HCT116 (cell line): Measurements from ENCODE around the gene PREP. TPM values are rescaled to one million over a fixed set of nuclear protein-coding genes. Genes with fewer than 3 reads are reported as not detected.

Experiments used
- ATAC-seq: fragments of 200-7000 bp; cut with Tn5 transposase; 2 replicates; pipeline ENCODE4 v1.9.1; 2020; ENCODE audit warnings: mild to moderate bottlenecking, moderate library complexity
- BruUV-seq: library from RNA; stranded (reverse); fragments of 400-500 nt; replicated peaks from 2 replicates; lab custom pipeline; 2021; lab: Mats Ljungman, UMichigan
- CTCF ChIA-PET: fragments of 300-600 bp; sonication (Branson Sonifier 250); formaldehyde crosslinking; loops from one replicate; lab custom pipeline; 2021; ENCODE audit warnings: antibody characterized with exemption; lab: Charles Lee
- POLR2A ChIA-PET: fragments of 300-600, 350-600 bp; sonication (Branson Sonifier 250); formaldehyde crosslinking; loops from one replicate; lab custom pipeline; 2021; ENCODE audit warnings: antibody characterized with exemption; lab: Charles Lee
- RAD21 ChIA-PET, 2 experiments: fragments of 300-600 bp; sonication (Branson Sonifier 250); formaldehyde crosslinking; loops; one replicate each; lab custom pipeline; 2023; ENCODE audit warnings: low total read pairs in 2 of 2; ENCODE audit not compliant: uncharacterized antibody in 2 of 2, unreplicated experiment in 2 of 2, low non-redundant PET in 1 of 2; lab: Charles Lee
- DNase-seq: peaks from one replicate; pipeline ENCODE4 v3.0.0-alpha.2; 2010; ENCODE audit warnings: low read depth, low spot score
- H2AFZ ChIP-seq: fragments of 200-600 bp; shearing (Covaris generic), sonication (generic); 2 replicates; pipeline ENCODE4 v1.6.1; 2017; ENCODE audit warnings: low read depth, mixed run types, mixed read lengths, antibody characterized with exemption, low read length; ENCODE audit not compliant: poor library complexity, severe bottlenecking
- H3K27ac ChIP-seq: 2 replicates; pipeline ENCODE4 v1.5.1; 2012; ENCODE audit warnings: low read depth, low read length
- H3K27me3 ChIP-seq: fragments of 200-600 bp; sonication (generic); 2 replicates; pipeline ENCODE4 v1.6.1; 2016; ENCODE audit warnings: mixed run types, low read length, mixed read lengths; ENCODE audit not compliant: insufficient read depth
- H3K36me3 ChIP-seq, 2 experiments: fragments of 200-500 bp in 1 of 2; fragments of 200-600 bp in 1 of 2; sonication (Bioruptor generic) in 1 of 2; sonication (generic) in 1 of 2; 2 replicates each; pipeline versions ENCODE4 v1.5.1 to v1.6.1; 2014 to 2016; ENCODE audit warnings: low read length in 2 of 2, inconsistent platforms in 1 of 2, mixed read lengths in 1 of 2, mixed run types in 1 of 2; ENCODE audit not compliant: insufficient read depth in 2 of 2, control insufficient read depth in 1 of 2
- H3K4me1 ChIP-seq, 2 experiments: fragments of 200-600 bp in 1 of 2; sonication (generic) in 1 of 2; 2 replicates each; pipeline versions ENCODE4 v1.5.1 to v1.6.1; 2012 to 2017; ENCODE audit warnings: low read length in 2 of 2, inconsistent platforms in 1 of 2, mild to moderate bottlenecking in 1 of 2, mixed read lengths in 1 of 2, mixed run types in 1 of 2, moderate library complexity in 1 of 2; ENCODE audit not compliant: insufficient read depth in 2 of 2, control insufficient read depth in 1 of 2
- H3K4me2 ChIP-seq: fragments of 200-600 bp; sonication (generic); 2 replicates; pipeline ENCODE4 v1.6.1; 2017; ENCODE audit warnings: mixed run types, low read length, mixed read lengths
- H3K4me3 ChIP-seq, 2 experiments: fragments of 200-600 bp in 1 of 2; sonication (generic) in 1 of 2; replicated peaks in 1 of 2; 2 replicates each; pipeline ENCODE4 v1.5.1; 2011 to 2016; ENCODE audit warnings: low read length in 2 of 2, control low read depth in 1 of 2, low read depth in 1 of 2, mild to moderate bottlenecking in 1 of 2, mixed read lengths in 1 of 2, mixed run types in 1 of 2
- H3K79me2 ChIP-seq: fragments of 200-600 bp; sonication (generic); 2 replicates; pipeline ENCODE4 v1.6.1; 2017; ENCODE audit warnings: mild to moderate bottlenecking, mixed run types, low read length, moderate library complexity, mixed read lengths; ENCODE audit not compliant: insufficient read depth
- H3K9ac ChIP-seq: fragments of 200-600 bp; sonication (generic); 2 replicates; pipeline ENCODE4 v1.6.1; 2016; ENCODE audit warnings: low read length, mixed read lengths
- H3K9me2 ChIP-seq: fragments of 200-600 bp; sonication (generic), shearing (Covaris generic); 2 replicates; pipeline ENCODE4 v1.6.1; 2017; ENCODE audit warnings: mixed run types, mild to moderate bottlenecking, moderate library complexity; ENCODE audit not compliant: insufficient read depth
- H3K9me3 ChIP-seq, 2 experiments: fragments of 200-500 bp in 1 of 2; fragments of 200-600 bp in 1 of 2; sonication (Bioruptor generic) in 1 of 2; sonication (generic) in 1 of 2; 2 replicates each; pipeline ENCODE4 v1.6.1; 2014 to 2017; ENCODE audit warnings: low read length in 2 of 2, mixed read lengths in 2 of 2, inconsistent platforms in 1 of 2, low read depth in 1 of 2, mild to moderate bottlenecking in 1 of 2, mixed run types in 1 of 2, moderate library complexity in 1 of 2; ENCODE audit not compliant: control insufficient read depth in 1 of 2, insufficient read depth in 1 of 2
- H4K20me1 ChIP-seq: fragments of 200-600 bp; sonication (generic), shearing (Covaris generic); 2 replicates; pipeline ENCODE4 v1.6.1; 2017; ENCODE audit warnings: mixed run types, mild to moderate bottlenecking, moderate library complexity; ENCODE audit not compliant: insufficient read depth
- ATF3 ChIP-seq: IDR thresholded peaks from 2 replicates; pipeline ENCODE4 v1.6.1; 2012
- CBX3 ChIP-seq: IDR thresholded peaks from 2 replicates; pipeline ENCODE4 v1.6.1; 2012; ENCODE audit warnings: low read depth
- EZH2 ChIP-seq: fragments of 200-600 bp; sonication (generic); IDR thresholded peaks from 2 replicates; pipeline ENCODE4 v1.6.1; 2017; ENCODE audit warnings: antibody characterized with exemption, mixed run types
- EZH2phosphoT487 ChIP-seq: fragments of 200-600 bp; IDR thresholded peaks from 2 replicates; pipeline ENCODE4 v1.6.1; 2018; ENCODE audit warnings: antibody characterized with exemption, borderline replicate concordance
- JUND ChIP-seq: IDR thresholded peaks from 2 replicates; pipeline ENCODE4 v1.6.1; 2012
- RAD21 ChIP-seq: IDR thresholded peaks from 2 replicates; pipeline ENCODE4 v1.6.1; 2012; ENCODE audit warnings: low read depth, mild to moderate bottlenecking
- REST ChIP-seq: IDR thresholded peaks from 2 replicates; pipeline ENCODE4 v1.6.1; 2012; ENCODE audit warnings: low read depth
- SP1 ChIP-seq: IDR thresholded peaks from 2 replicates; pipeline ENCODE4 v1.6.1; 2012; ENCODE audit warnings: low read depth
- SRF ChIP-seq: IDR thresholded peaks from 2 replicates; pipeline ENCODE4 v1.6.1; 2012; ENCODE audit warnings: low read depth
- TCF7L2 ChIP-seq: IDR thresholded peaks from 2 replicates; pipeline ENCODE4 v1.7.0; 2011; ENCODE audit warnings: borderline replicate concordance, inconsistent platforms; ENCODE audit not compliant: insufficient read depth, insufficient read length; ENCODE audit errors: extremely low read depth
- YY1 ChIP-seq: IDR thresholded peaks from 2 replicates; pipeline ENCODE4 v1.6.1; 2011; ENCODE audit warnings: low read length, low read depth, moderate library complexity, mild to moderate bottlenecking; ENCODE audit not compliant: insufficient replicate concordance; ENCODE audit errors: extremely low read depth
- ZBTB33 ChIP-seq: IDR thresholded peaks from 2 replicates; pipeline ENCODE4 v1.6.1; 2011; ENCODE audit warnings: mild to moderate bottlenecking, low read length, moderate library complexity; ENCODE audit not compliant: insufficient replicate concordance; ENCODE audit errors: extremely low read depth
- ZFX ChIP-seq: fragments of 450-650 bp; IDR thresholded peaks from 2 replicates; pipeline ENCODE4 v1.6.1; 2017
- ZNF274 ChIP-seq: fragments of 200-500 bp; sonication (Bioruptor generic); IDR thresholded peaks from 2 replicates; pipeline ENCODE4 v1.6.1; 2014; ENCODE audit warnings: mild to moderate bottlenecking, low read depth, low read length, inconsistent platforms
- intact Hi-C: fragments of 100-400 bp; cut with micrococcal nuclease; formaldehyde crosslinking; loops from 2 replicates; pipeline ENCODE4 v1.10.0; 2022
- total RNA-seq: library from RNA; stranded (reverse); gene quantifications from one replicate; pipeline ENCODE4 v1.2.1, GENCODE V29; 2021; ENCODE audit not compliant: unreplicated experiment

The PREP gene
- total RNA-seq, 1 experiment from 2014 or later = 53.5 TPM

GRCh38 chr6:105270511-105270910 is 132.4 kb downstream of the PREP start:
- no peaks in the 10 kb centered on the region for H4K20me1 ChIP-seq
- ATAC-seq = no peak
- no peaks in the 10 kb centered on the region for H3K79me2 ChIP-seq
- H3K9me2 ChIP-seq = no peaks in the 10 kb centered on the region
- intact Hi-C loops = loop anchor here (2.0 kb wide), 1 partner anchor 184 kb away; no protein-coding TSS in a partner anchor
- H3K27ac ChIP-seq = no peak overlapping the region
- H3K27me3 ChIP-seq = no peaks in the 10 kb centered on the region
- no peak overlapping the region for H3K4me2 ChIP-seq
- CTCF ChIA-PET = no interaction called here
- POLR2A ChIA-PET = no interaction called here
- no peak for TF ChIP-seq RAD21
- no peak for TF ChIP-seq EZH2phosphoT487
- TF ChIP-seq TCF7L2 = no peak
- TF ChIP-seq, all 23 proteins: peak for 0
- no peak for DNase-seq
- no peak overlapping the region for H3K9ac ChIP-seq
- no TSS peak for BruUV-seq
- RAD21 ChIA-PET = no interaction called here
- H3K9me3 ChIP-seq = no peaks in the 10 kb centered on the region
- H3K4me1 ChIP-seq = no peaks in the 10 kb centered on the region; a peak in 1 of 4 replicates
- H2AFZ ChIP-seq = no peak overlapping the region
- no peak overlapping the region for H3K4me3 ChIP-seq
- H3K36me3 ChIP-seq = no peaks in the 10 kb centered on the region

GRCh38 chr6:105269390-105269789 is 133.5 kb downstream of the PREP start:
- Histone ChIP-seq H3K79me2 (no peaks in the 10 kb centered on the region), H3K36me3 (no peaks in the 10 kb centered on the region), H3K27ac (no peak overlapping the region), H4K20me1 (no peaks in the 10 kb centered on the region), H3K9me3 (no peaks in the 10 kb centered on the region), H3K27me3 (no peaks in the 10 kb centered on the region), H3K4me3 (no peak overlapping the region), H3K4me2 (no peak overlapping the region), H3K9me2 (no peaks in the 10 kb centered on the region), H3K4me1 (no peaks in the 10 kb centered on the region; a peak in 1 of 4 replicates), H2AFZ (no peak overlapping the region), H3K9ac (no peak overlapping the region)
- BruUV-seq = no TSS peak
- TF ChIP-seq ZNF274 (no peak), TCF7L2 (no peak), ZBTB33 (no peak), JUND (no peak), SP1 (no peak), EZH2 (no peak), ZFX (no peak), YY1 (no peak), SRF (no peak), EZH2phosphoT487 (no peak), ATF3 (no peak), CBX3 (no peak), REST (no peak)
- ChIA-PET CTCF (no interaction called here), RAD21 (no interaction called here), POLR2A (no interaction called here)
- intact Hi-C loops = no loop called here
- no peak for DNase-seq
- no peak for ATAC-seq
